Naive thymus-derived CD8-positive, alpha-beta T cell (primary cell): ENCODE measurements around the gene GPC6. TPM values are rescaled to one million over a fixed set of nuclear protein-coding genes. Genes with fewer than 3 reads are reported as not detected.
"Not testable (repeated sequence)": the region's sequence is repeated elsewhere in the genome, so short reads cannot be mapped to it uniquely, and the experiment has no call there.

Experiments
- ATAC-seq, 2 donors: fragments of 150-1000 bp; cut with Tn5 transposase in 1 of 2; sonication (Bioruptor Pico), chemical (Tn5 transposase) in 1 of 2; 1 replicate in 1 of 2; 2 replicates in 1 of 2; pipeline ENCODE4 v1.10.0; 2021; ENCODE audit warnings: mild to moderate bottlenecking in 2 of 2, moderate library complexity in 2 of 2
- POLR2A ChIA-PET: fragments of 350-600 bp; sonication (Branson Sonifier 250); formaldehyde crosslinking; loops from one replicate; lab custom pipeline; 2021; ENCODE audit warnings: antibody characterized with exemption; lab: Charles Lee
- DNase-seq, 10 donors: peaks; one replicate each; pipeline versions ENCODE4 v3.0.0 to v3.0.0-alpha.2; 2020 to 2022
- H3K27ac Mint-ChIP-seq, 10 donors: one replicate each; pipeline ENCODE4 v1.8.0; 2020 to 2022; ENCODE audit warnings: mild to moderate bottlenecking in 10 of 10, mixed read lengths in 10 of 10, moderate library complexity in 4 of 10, inconsistent platforms in 1 of 10
- H3K27me3 Mint-ChIP-seq, 5 donors: one replicate each; pipeline ENCODE4 v1.8.0; 2021 to 2022; ENCODE audit warnings: mixed read lengths in 5 of 5
- H3K36me3 Mint-ChIP-seq, 3 donors: one replicate each; pipeline ENCODE4 v1.8.0; 2020 to 2022; ENCODE audit warnings: mixed read lengths in 3 of 3, mild to moderate bottlenecking in 2 of 3, inconsistent platforms in 1 of 3
- H3K4me1 Mint-ChIP-seq, 4 donors: one replicate each; pipeline ENCODE4 v1.8.0; 2021 to 2022; ENCODE audit warnings: mixed read lengths in 4 of 4
- H3K4me3 Mint-ChIP-seq, 10 donors: one replicate each; pipeline ENCODE4 v1.8.0; 2020 to 2022; ENCODE audit warnings: mild to moderate bottlenecking in 10 of 10, mixed read lengths in 10 of 10, moderate library complexity in 6 of 10, inconsistent platforms in 1 of 10
- H3K9me3 Mint-ChIP-seq, 9 donors: one replicate each; pipeline ENCODE4 v1.8.0; 2020 to 2022; ENCODE audit warnings: mixed read lengths in 9 of 9, mild to moderate bottlenecking in 3 of 9, inconsistent platforms in 1 of 9, moderate library complexity in 1 of 9
- polyA plus RNA-seq, 3 donors: library from polyadenylated mRNA; unstranded; fragments of 300-500 nt; fragmentation: Illumina TruSeq; gene quantifications; one replicate each; pipeline ENCODE4 v1.2.3, GENCODE V29; 2021
- total RNA-seq, 8 experiments: library from RNA in 2 of 8; stranded (reverse) in 2 of 8; gene quantifications; one replicate each; pipeline ENCODE4 v1.2.3 and lab custom pipeline; 2021 to 2026

Gene GPC6
- total and polyA plus RNA-seq, 5 experiments from 2014 or later: not detected

GRCh38 chr13:94300401-94300800 is 1073.8 kb downstream of the GPC6 start:
- Mint-ChIP-seq H3K4me3 (no peak overlapping the region), H3K4me1 (peaks cover 0 to 8% (median under 1%) of the 10 kb centered on the region in 4 donors), H3K27me3 (peaks cover 0 to 3% (median 0%) of the 10 kb centered on the region in 5 donors), H3K27ac (no peak overlapping the region), H3K36me3 (no peaks in the 10 kb centered on the region), H3K9me3 (no peaks in the 10 kb centered on the region)
- DNase-seq (no peak), ATAC-seq (no peak)
- POLR2A ChIA-PET: interaction anchor here (2.0 kb wide), 1 partner anchor 12 kb away, joined by 4 read pairs; no protein-coding TSS in a partner anchor

- no peaks in the 10 kb centered on the region for H3K9me3 Mint-ChIP-seq
- no peaks in the 10 kb centered on the region for H3K36me3 Mint-ChIP-seq
- POLR2A ChIA-PET: no interaction called here
- ATAC-seq (no peak), DNase-seq (no peak)
- no peak overlapping the region for H3K4me3 Mint-ChIP-seq
- H3K27me3 Mint-ChIP-seq: peaks cover 0 to 3% (median 0%) of the 10 kb centered on the region in 5 donors
- H3K27ac Mint-ChIP-seq: no peak overlapping the region
- H3K4me1 Mint-ChIP-seq: peaks cover 0 to 8% (median 0%) of the 10 kb centered on the region in 4 donors
Observed at GRCh38 chr13:94301487-94301886, 1074.9 kb downstream of the GPC6 start.

- POLR2A ChIA-PET: interaction anchor here (0.6 to 0.7 kb wide), 3 partner anchors 10 to 919 kb away, joined by 3 read pairs; no protein-coding TSS in a partner anchor
- not testable (repeated sequence) for DNase-seq, H3K4me1 Mint-ChIP-seq, H3K4me3 Mint-ChIP-seq, H3K27me3 Mint-ChIP-seq, H3K36me3 Mint-ChIP-seq, ATAC-seq, H3K9me3 Mint-ChIP-seq
- peak overlapping the region in 1 of 10 donors; percentile 62 for H3K27ac Mint-ChIP-seq
Observed at GRCh38 chr13:94302847-94303565, 1076.4 kb downstream of the GPC6 start.

- Mint-ChIP-seq H3K4me3 (no peak overlapping the region), H3K9me3 (no peaks in the 10 kb centered on the region), H3K4me1 (peaks cover 0 to 8% (median 0%) of the 10 kb centered on the region in 4 donors), H3K27me3 (peaks cover 0 to 3% (median 0%) of the 10 kb centered on the region in 5 donors), H3K27ac (no peak overlapping the region), H3K36me3 (no peaks in the 10 kb centered on the region)
- POLR2A ChIA-PET: interaction anchor here (0.7 kb wide), 2 partner anchors 10 to 918 kb away, joined by 3 read pairs; no protein-coding TSS in a partner anchor
- DNase-seq: no peak
- no peak for ATAC-seq
Observed at GRCh38 chr13:94303644-94304174, 1077.1 kb downstream of the GPC6 start.

GRCh38 chr13:94305033-94305432 is 1078.4 kb downstream of the GPC6 start:
- H3K4me3 Mint-ChIP-seq: no peak overlapping the region

GRCh38 chr13:94305463-94305862 is 1078.9 kb downstream of the GPC6 start:
- Mint-ChIP-seq H3K9me3 (no peaks in the 10 kb centered on the region), H3K36me3 (no peaks in the 10 kb centered on the region), H3K4me1 (peaks cover 0 to 8% (median 0%) of the 10 kb centered on the region in 4 donors), H3K27me3 (peaks cover 0 to 1% (median 0%) of the 10 kb centered on the region in 5 donors), H3K4me3 (no peak overlapping the region), H3K27ac (no peak overlapping the region)
- POLR2A ChIA-PET: no interaction called here
- no peak for DNase-seq
- no peak for ATAC-seq

More at GRCh38 chr13:94305033-94305432, 1078.4 kb downstream of the GPC6 start:
- no peak overlapping the region for H3K27ac Mint-ChIP-seq
- no peak for ATAC-seq
- peaks cover 0 to 3% (median 0%) of the 10 kb centered on the region in 5 donors for H3K27me3 Mint-ChIP-seq
- POLR2A ChIA-PET: no interaction called here
- no peaks in the 10 kb centered on the region for H3K9me3 Mint-ChIP-seq
- DNase-seq: no peak
- H3K36me3 Mint-ChIP-seq: no peaks in the 10 kb centered on the region
- H3K4me1 Mint-ChIP-seq: peaks cover 0 to 8% (median 0%) of the 10 kb centered on the region in 4 donors

GRCh38 chr13:94305934-94306333 is 1079.3 kb downstream of the GPC6 start:
- H3K36me3 Mint-ChIP-seq: no peaks in the 10 kb centered on the region
- no peak for ATAC-seq
- no peak overlapping the region for H3K27ac Mint-ChIP-seq
- H3K9me3 Mint-ChIP-seq: no peaks in the 10 kb centered on the region
- H3K4me1 Mint-ChIP-seq: peaks cover 0 to 8% (median 0%) of the 10 kb centered on the region in 4 donors
- no peak overlapping the region for H3K4me3 Mint-ChIP-seq
- DNase-seq: no peak
- H3K27me3 Mint-ChIP-seq: peaks cover 0 to 1% (median 0%) of the 10 kb centered on the region in 5 donors
- POLR2A ChIA-PET: no interaction called here

GRCh38 chr13:94308832-94309231 is 1082.2 kb downstream of the GPC6 start:
- no peaks in the 10 kb centered on the region for H3K9me3 Mint-ChIP-seq
- peaks cover 0 to 11% (median under 1%) of the 10 kb centered on the region in 4 donors for H3K4me1 Mint-ChIP-seq
- POLR2A ChIA-PET: no interaction called here
- H3K27me3 Mint-ChIP-seq: peaks cover 0 to 1% (median 0%) of the 10 kb centered on the region in 5 donors
- H3K4me3 Mint-ChIP-seq: no peak overlapping the region
- ATAC-seq: no peak
- H3K36me3 Mint-ChIP-seq: no peaks in the 10 kb centered on the region
- H3K27ac Mint-ChIP-seq: no peak overlapping the region
- DNase-seq: no peak

GRCh38 chr13:94309576-94309975 is 1083.0 kb downstream of the GPC6 start:
- peaks cover 0 to 7% (median under 1%) of the 10 kb centered on the region in 4 donors for H3K4me1 Mint-ChIP-seq
- H3K27me3 Mint-ChIP-seq: peaks cover 0 to 1% (median 0%) of the 10 kb centered on the region in 5 donors
- H3K36me3 Mint-ChIP-seq: no peaks in the 10 kb centered on the region
- no peak for ATAC-seq
- POLR2A ChIA-PET: no interaction called here
- no peaks in the 10 kb centered on the region for H3K9me3 Mint-ChIP-seq
- H3K27ac Mint-ChIP-seq: no peak overlapping the region
- no peak for DNase-seq
- H3K4me3 Mint-ChIP-seq: no peak overlapping the region

- ATAC-seq (no peak), DNase-seq (no peak)
- no peaks in the 10 kb centered on the region for H3K9me3 Mint-ChIP-seq
- H3K27me3 Mint-ChIP-seq: peaks cover 0 to 1% (median 0%) of the 10 kb centered on the region in 5 donors
- POLR2A ChIA-PET: no interaction called here
- no peaks in the 10 kb centered on the region for H3K36me3 Mint-ChIP-seq
- H3K4me3 Mint-ChIP-seq: no peak overlapping the region
- H3K27ac Mint-ChIP-seq: no peak overlapping the region
- peaks cover 0 to 3% (median under 1%) of the 10 kb centered on the region in 4 donors for H3K4me1 Mint-ChIP-seq
Observed at GRCh38 chr13:94309997-94310855, 1083.6 kb downstream of the GPC6 start.

- H3K4me3 Mint-ChIP-seq: no peak overlapping the region
- ATAC-seq (no peak), DNase-seq (no peak)
- H3K9me3 Mint-ChIP-seq: no peaks in the 10 kb centered on the region
- H3K4me1 Mint-ChIP-seq: peaks cover 2 to 10% (median 4%) of the 10 kb centered on the region in 4 donors
- no peaks in the 10 kb centered on the region for H3K36me3 Mint-ChIP-seq
- no peaks in the 10 kb centered on the region for H3K27me3 Mint-ChIP-seq
- POLR2A ChIA-PET: no interaction called here
- peak overlapping the region in 1 of 10 donors; percentile 38 for H3K27ac Mint-ChIP-seq
Observed at GRCh38 chr13:94311893-94312292, 1085.3 kb downstream of the GPC6 start.

GRCh38 chr13:94312511-94313216 is 1086.1 kb downstream of the GPC6 start:
- Mint-ChIP-seq H3K27me3 (no peaks in the 10 kb centered on the region), H3K4me1 (peaks cover 5 to 15% (median 11%) of the 10 kb centered on the region in 4 donors), H3K27ac (peak overlapping the region in 6 of 10 donors; percentile 17 to 90 (median 56)), H3K4me3 (peak overlapping the region in 4 of 10 donors; percentile 20 to 41 (median 30)), H3K36me3 (no peaks in the 10 kb centered on the region), H3K9me3 (no peaks in the 10 kb centered on the region)
- POLR2A ChIA-PET: interaction anchor here (0.7 kb wide), 1 partner anchor 10 kb away, joined by 3 read pairs; no protein-coding TSS in a partner anchor
- ATAC-seq: no peak
- no peak for DNase-seq
